HG02571 (cell line): Measurements from ENCODE around the gene NSA2.

ENCODE experiments used
- ATAC-seq: cut with Tn5 transposase; IDR thresholded peaks from one replicate; pipeline ENCODE4 v1.9.1; 2021; ENCODE audit warnings: mild to moderate bottlenecking, moderate library complexity; ENCODE audit not compliant: unreplicated experiment

The NSA2 gene

GRCh38 chr5:74810915-74811314, 43.9 kb downstream of the NSA2 start:
- no peak for ATAC-seq

GRCh38 chr5:74816875-74817274, 49.8 kb downstream of the NSA2 start:
- no peak for ATAC-seq

DNA sequence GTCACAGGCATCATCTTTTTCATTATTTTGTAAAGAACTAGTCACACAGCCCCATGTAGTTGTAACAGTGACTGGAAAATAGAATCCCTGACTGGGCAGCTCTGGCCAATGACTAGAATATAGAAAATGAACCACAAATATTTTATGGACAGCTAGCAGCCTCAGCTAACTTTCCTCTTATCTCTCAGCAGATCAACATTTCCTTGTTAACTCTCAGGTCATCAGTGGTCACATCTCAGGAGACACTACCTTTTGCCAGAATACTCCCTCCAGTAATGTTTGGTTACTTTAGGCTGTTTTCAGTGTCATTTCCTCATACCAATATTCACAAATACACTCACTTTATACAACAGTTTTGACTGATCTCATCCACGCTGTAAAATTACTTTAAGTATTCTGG, 55.2 kb downstream of the NSA2 start:
- no peak for ATAC-seq

DNA sequence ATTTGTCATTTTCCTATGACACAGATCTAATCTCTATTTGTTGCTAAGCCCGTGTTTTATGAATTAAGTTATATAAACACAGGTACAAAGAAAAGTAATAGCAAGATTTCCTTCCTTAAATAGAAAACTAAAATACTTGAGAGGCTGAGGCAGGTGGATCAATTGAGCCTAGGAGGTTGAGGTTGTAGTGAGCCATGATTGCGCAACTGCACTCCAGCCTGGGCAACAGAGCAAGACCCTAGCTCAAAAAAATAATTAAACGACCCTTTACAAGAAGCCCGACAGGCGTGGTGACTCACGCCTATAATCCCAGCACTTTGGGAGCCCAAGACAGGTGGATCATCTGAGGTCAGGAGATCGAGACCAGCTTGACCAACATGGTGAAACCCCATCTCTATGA, 62.4 kb downstream of the NSA2 start:
- ATAC-seq: no peak
